Gastroesophageal sphincter (tissue), 4 donors: ENCODE measurements around the gene FAM50A. TPM values are rescaled to one million over a fixed set of nuclear protein-coding genes. Genes with fewer than 3 reads are reported as not detected.

Experiments used
- ATAC-seq: fragments of 150-250 bp; one replicate; pipeline ENCODE4 v1.9.1; 2016; ENCODE audit warnings: mild to moderate bottlenecking, moderate library complexity
- H3K27ac ChIP-seq, 4 donors: fragments of 200-600 bp; sonication (generic) in 3 of 4; 1 replicate in 3 of 4; 2 replicates in 1 of 4; pipeline ENCODE4 v1.5.1; 2016 to 2019
- H3K27me3 ChIP-seq: fragments of 200-600 bp; sonication (generic); one replicate; pipeline ENCODE4 v1.5.1; 2019
- H3K36me3 ChIP-seq, 2 donors: fragments of 200-600 bp; sonication (generic); one replicate each; pipeline ENCODE4 v1.5.1; 2019; ENCODE audit warnings: control low read depth in 1 of 2
- H3K4me1 ChIP-seq, 3 donors: fragments of 200-600 bp; sonication (generic); 1 replicate in 2 of 3; 2 replicates in 1 of 3; pipeline ENCODE4 v1.5.1; 2016 to 2019; ENCODE audit warnings: control low read depth in 2 of 3
- H3K4me3 ChIP-seq, 2 donors: fragments of 200-600 bp; sonication (generic); one replicate each; pipeline ENCODE4 v1.5.1; 2019; ENCODE audit warnings: mild to moderate bottlenecking in 1 of 2, moderate library complexity in 1 of 2
- H3K9me3 ChIP-seq, 3 donors: fragments of 200-600 bp; sonication (generic); one replicate each; pipeline ENCODE4 v1.5.1; 2017 to 2019; ENCODE audit warnings: control low read depth in 2 of 3
- CTCF ChIP-seq, 4 experiments: fragments of 200-600 bp in 2 of 4; fragments of 450-650 bp in 2 of 4; sonication (generic) in 1 of 4; IDR thresholded peaks; one replicate each; pipeline ENCODE4 v1.5.1; 2017 to 2019; ENCODE audit warnings: antibody characterized with exemption in 4 of 4, mild to moderate bottlenecking in 2 of 4, moderate library complexity in 2 of 4
- EP300 ChIP-seq: sonication (generic); formaldehyde crosslinking; IDR thresholded peaks from one replicate; pipeline ENCODE4 v1.6.1; 2017; ENCODE audit warnings: antibody characterized with exemption, mild to moderate bottlenecking
- POLR2A ChIP-seq, 2 donors: fragments of 450-650 bp; IDR thresholded peaks; one replicate each; pipeline ENCODE4 v1.6.1; 2017; ENCODE audit warnings: antibody characterized with exemption in 2 of 2, mild to moderate bottlenecking in 2 of 2, moderate library complexity in 1 of 2
- POLR2AphosphoS5 ChIP-seq: sonication (generic); formaldehyde crosslinking; IDR thresholded peaks from one replicate; pipeline ENCODE4 v1.6.1; 2017; ENCODE audit warnings: antibody characterized with exemption
- WGBS, 2 donors: methylation state at CpG; one replicate each; pipeline ENCODE4 v1.1.5; 2018; ENCODE audit warnings: low coverage in 1 of 2; 5-methylcytosine and 5-hydroxymethylcytosine counted together
- total RNA-seq, 4 donors: library from RNA; depleted of rRNA; stranded (reverse); fragments of >200 nt; gene quantifications; one replicate each; pipeline ENCODE4 v1.1.0, GENCODE V29; 2016

FAM50A gene
- total RNA-seq, 4 donors from 2014 or later = 49.8 to 58.2 (median 53.4) TPM

DNA sequence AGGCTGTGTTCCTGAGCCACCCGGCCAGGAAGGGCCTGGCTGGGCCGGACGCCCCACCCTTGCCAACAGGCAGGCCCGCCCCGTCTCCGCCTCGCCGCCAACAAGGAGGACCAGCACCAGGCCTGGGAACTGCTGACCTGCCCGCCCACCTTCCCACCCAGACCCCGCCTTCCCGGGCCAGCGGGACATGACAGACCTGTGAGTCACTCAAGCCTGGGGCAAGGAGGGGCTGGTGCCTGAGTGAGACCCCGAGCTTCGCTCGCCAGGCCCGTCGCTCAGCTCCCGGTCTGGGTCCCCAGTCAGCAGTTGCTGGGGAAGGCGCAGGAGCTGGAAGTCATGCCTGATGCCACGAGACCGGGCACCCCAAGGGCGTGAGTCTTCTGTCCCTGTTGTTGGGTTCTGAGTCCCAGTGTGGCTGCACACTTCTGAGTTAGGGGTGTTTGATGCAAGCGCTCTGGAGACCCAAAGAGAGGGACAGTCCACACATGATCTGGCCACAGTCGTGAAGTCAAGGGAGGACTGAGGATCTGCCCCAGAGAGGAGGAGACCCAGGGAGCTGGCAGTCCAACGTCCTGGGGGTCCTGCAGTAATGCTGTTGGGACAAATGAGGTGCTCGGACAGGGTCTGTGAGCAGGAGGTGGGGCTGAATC is 34.6 kb upstream of the FAM50A start, which contains the start of gene DNASE1L1:
DNASE1L1 (minus strand) TSS at position 33 of the 650 bp plus-strand sequence. CDS start 3,686 bp downstream, outside the sequence.
- Histone ChIP-seq H3K9me3 (no peaks in the 10 kb centered on the region), H3K4me1 (peaks cover 0 to 16% (median 3%) of the 10 kb centered on the region in 3 donors), H3K27ac (peak within 1 kb of the TSS in 3 of 4 donors; percentile 56 to 65 (median 59)), H3K4me3 (peak within 1 kb of the TSS; percentile 11 to 40), H3K27me3 (no peaks in the 10 kb centered on the region), H3K36me3 (peaks cover 0 to 12% of the 10 kb centered on the region in 2 donors)
- WGBS, 2 donors = 70% methylated on average over 2 of the region's 26 CpGs; no CpG with 5 or more reads in 1 of the 2 donors
- TF ChIP-seq CTCF (IDR thresholded peaks at IDR 0.05) = no peak
- TF ChIP-seq EP300 = no peak
- peak; percentile 66 for ATAC-seq

DNA sequence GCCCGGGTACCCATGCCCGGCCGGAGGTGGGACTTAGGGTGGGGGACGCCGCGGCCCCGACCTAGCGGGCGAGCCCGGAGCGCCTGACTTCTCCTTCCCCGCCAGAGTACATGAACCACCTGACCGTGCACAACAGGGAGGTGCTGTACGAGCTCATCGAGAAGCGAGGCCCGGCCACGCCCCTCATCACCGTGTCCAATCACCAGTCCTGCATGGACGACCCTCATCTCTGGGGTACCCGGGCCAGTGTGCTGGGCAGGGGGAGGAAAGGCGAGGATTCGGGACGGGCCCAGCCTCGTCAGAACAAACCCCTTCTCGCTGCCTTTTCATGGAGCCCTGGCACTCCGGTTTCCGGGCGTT is 32.0 kb upstream of the FAM50A start:
- no peaks in the 10 kb centered on the region for H3K27me3 ChIP-seq
- H3K9me3 ChIP-seq = no peaks in the 10 kb centered on the region
- no peak for TF ChIP-seq EP300
- peak; percentile 20 for TF ChIP-seq POLR2AphosphoS5
- TF ChIP-seq CTCF (IDR thresholded peaks at IDR 0.05) = no peak
- TF ChIP-seq POLR2A (IDR thresholded peaks at IDR 0.05) = no peak
- ATAC-seq = peak; percentile 73
- H3K36me3 ChIP-seq = peaks cover 0 to 17% of the 10 kb centered on the region in 2 donors
- H3K27ac ChIP-seq = peak overlapping the region; percentile 85 to 94 (median 93)
- peaks cover 0 to 16% (median 3%) of the 10 kb centered on the region in 3 donors for H3K4me1 ChIP-seq
- WGBS, 2 donors = 63% methylated on average over 4 of the region's 29 CpGs; no CpG with 5 or more reads in 1 of the 2 donors
- H3K4me3 ChIP-seq = peak overlapping the region; percentile 81 to 85

DNA sequence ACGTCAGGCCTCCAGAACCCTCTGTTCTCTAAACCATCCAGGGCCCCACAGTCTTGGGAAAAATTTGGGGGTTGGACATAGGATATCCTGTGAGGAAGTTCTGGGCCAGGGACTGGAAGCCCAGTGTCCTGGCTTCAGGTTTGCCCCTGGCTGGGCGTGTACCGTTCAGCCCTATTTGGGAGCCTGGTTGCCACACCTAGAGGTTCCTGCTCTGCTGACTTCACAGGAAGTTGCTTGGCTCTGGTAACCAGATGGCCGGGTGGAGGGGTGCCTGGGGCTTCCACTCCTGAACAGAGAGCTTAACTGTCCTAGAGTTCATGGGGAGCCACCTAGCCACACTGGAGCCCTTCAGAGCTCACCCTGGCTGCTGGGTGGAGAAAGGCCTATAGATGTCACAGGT is 31.5 kb upstream of the FAM50A start:
- peak; percentile 40 for ATAC-seq
- no peaks in the 10 kb centered on the region for H3K9me3 ChIP-seq
- peak overlapping the region; percentile 85 to 94 (median 93) for H3K27ac ChIP-seq
- peaks cover 0 to 17% of the 10 kb centered on the region in 2 donors for H3K36me3 ChIP-seq
- H3K4me1 ChIP-seq = peaks cover 0 to 16% (median 3%) of the 10 kb centered on the region in 3 donors
- H3K27me3 ChIP-seq = no peaks in the 10 kb centered on the region
- no CpG with 5 or more reads among the region's 4 CpGs for WGBS, 2 donors
- TF ChIP-seq EP300 = no peak
- no peak for TF ChIP-seq POLR2A (IDR thresholded peaks at IDR 0.05)
- no peak for TF ChIP-seq CTCF (IDR thresholded peaks at IDR 0.05)
- TF ChIP-seq POLR2AphosphoS5 = no peak
- peak overlapping the region; percentile 81 to 85 for H3K4me3 ChIP-seq

DNA sequence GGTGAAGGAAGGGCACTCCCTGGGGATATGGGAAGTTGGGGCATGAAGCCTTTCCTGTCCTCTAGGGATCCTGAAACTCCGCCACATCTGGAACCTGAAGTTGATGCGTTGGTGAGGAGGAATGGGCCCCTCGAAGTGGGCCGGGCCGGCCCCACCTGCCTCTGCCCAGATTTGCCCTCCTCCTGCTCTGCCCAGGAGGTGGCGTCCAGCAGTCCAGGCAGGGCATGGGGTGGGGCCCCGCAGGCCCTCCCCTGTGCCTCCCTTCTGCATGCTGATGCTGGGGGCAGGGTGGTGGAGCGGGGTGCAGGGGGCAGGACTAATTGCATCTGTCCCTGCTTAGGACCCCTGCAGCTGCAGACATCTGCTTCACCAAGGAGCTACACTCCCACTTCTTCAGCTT is 30.8 kb upstream of the FAM50A start:
- Histone ChIP-seq H3K4me3 (no peak overlapping the region), H3K27me3 (no peaks in the 10 kb centered on the region), H3K36me3 (peaks cover 0 to 17% of the 10 kb centered on the region in 2 donors), H3K9me3 (no peaks in the 10 kb centered on the region), H3K4me1 (peaks cover 0 to 16% (median 3%) of the 10 kb centered on the region in 3 donors), H3K27ac (peak overlapping the region in 2 of 4 donors; percentile 94)
- ATAC-seq = no peak
- whole genome bisulfite sequencing, 2 donors = 83% methylated on average over 5 of the region's 8 CpGs; no CpG with 5 or more reads in 1 of the 2 donors
- TF ChIP-seq POLR2A (IDR thresholded peaks at IDR 0.05) = no peak
- no peak for TF ChIP-seq EP300
- no peak for TF ChIP-seq POLR2AphosphoS5
- TF ChIP-seq CTCF (IDR thresholded peaks at IDR 0.05) = no peak

DNA sequence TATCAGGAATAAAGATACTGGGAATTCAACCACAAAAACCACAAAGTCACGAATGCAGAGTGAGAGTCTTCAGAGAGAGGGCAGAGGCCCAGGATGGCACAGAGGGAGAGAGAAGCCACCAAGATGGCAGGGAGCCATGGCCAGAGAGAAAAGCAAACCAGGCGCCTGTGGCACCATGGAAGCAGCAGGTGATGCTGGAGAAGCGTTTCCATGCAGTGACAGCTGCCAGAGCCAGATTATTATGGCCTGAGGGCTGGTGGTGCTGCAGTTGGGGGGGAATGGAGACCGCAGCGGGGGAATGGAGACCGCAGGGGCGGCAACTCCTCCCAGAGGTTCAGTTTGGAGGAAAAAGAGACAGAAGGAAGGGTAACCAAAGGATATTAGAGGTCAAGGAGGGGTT is 26.8 kb upstream of the FAM50A start:
- 39 to 58% methylated on average over 3 to 4 of the region's 7 CpGs for WGBS, 2 donors
- Histone ChIP-seq H3K36me3 (peaks cover 0 to 24% of the 10 kb centered on the region in 2 donors), H3K27me3 (no peaks in the 10 kb centered on the region), H3K27ac (no peak overlapping the region), H3K4me3 (no peak overlapping the region), H3K9me3 (no peaks in the 10 kb centered on the region), H3K4me1 (peaks cover 0 to 20% (median 3%) of the 10 kb centered on the region in 3 donors)
- TF ChIP-seq CTCF (IDR thresholded peaks at IDR 0.05) (no peak), POLR2A (IDR thresholded peaks at IDR 0.05) (no peak), POLR2AphosphoS5 (no peak), EP300 (no peak)
- no peak for ATAC-seq
